Neural crest cell (in vitro differentiated cells): ENCODE data around the gene TNFSF12. TPM values are rescaled to one million over a fixed set of nuclear protein-coding genes. Genes with fewer than 3 reads are reported as not detected.

Experiments
- DNase-seq: peaks from one replicate; pipeline ENCODE4 v3.0.0; 2021; ENCODE audit warnings: low read depth, mixed read lengths, low spot score
- H3K27ac Mint-ChIP-seq: one replicate; pipeline ENCODE4 v1.8.0; 2021; ENCODE audit warnings: mild to moderate bottlenecking, mixed read lengths; ENCODE audit not compliant: unreplicated experiment
- H3K27me3 Mint-ChIP-seq: 2 replicates; pipeline ENCODE4 v1.8.0; 2021; ENCODE audit warnings: low read depth, mild to moderate bottlenecking, mixed read lengths
- H3K36me3 Mint-ChIP-seq: 2 replicates; pipeline ENCODE4 v1.8.0; 2021; ENCODE audit warnings: low read depth, mild to moderate bottlenecking, mixed read lengths
- H3K4me1 Mint-ChIP-seq: 2 replicates; pipeline ENCODE4 v1.8.0; 2021; ENCODE audit warnings: mixed read lengths
- H3K4me3 Mint-ChIP-seq: one replicate; pipeline ENCODE4 v1.8.0; 2021; ENCODE audit warnings: mild to moderate bottlenecking, mixed read lengths
- H3K9me3 Mint-ChIP-seq: 2 replicates; pipeline ENCODE4 v1.8.0; 2021; ENCODE audit warnings: mixed read lengths
- total RNA-seq: library from RNA; stranded (reverse); gene quantifications from 2 replicates; pipeline ENCODE4 v1.2.1, GENCODE V29; 2021
- TF ChIP-seq, protein P1 (sequence below): fragments of 200-600 bp; sonication (generic); conservative IDR thresholded peaks from 2 replicates; pipeline ENCODE4 v1.5.0; 2021; ENCODE audit warnings: antibody characterized with exemption, mild to moderate bottlenecking

The TNFSF12 gene
- total RNA-seq, 1 donor from 2014 or later, result 5.4 TPM

- Mint-ChIP-seq H3K27ac (peak overlapping the region; percentile 51), H3K36me3 (peaks cover 70% of the 10 kb centered on the region), H3K9me3 (no peaks in the 10 kb centered on the region), H3K4me1 (peaks cover 68% of the 10 kb centered on the region), H3K4me3 (peak overlapping the region; percentile 99), H3K27me3 (peaks cover 50% of the 10 kb centered on the region)
- DNase-seq, result no peak
- TF ChIP-seq, protein P1, sequence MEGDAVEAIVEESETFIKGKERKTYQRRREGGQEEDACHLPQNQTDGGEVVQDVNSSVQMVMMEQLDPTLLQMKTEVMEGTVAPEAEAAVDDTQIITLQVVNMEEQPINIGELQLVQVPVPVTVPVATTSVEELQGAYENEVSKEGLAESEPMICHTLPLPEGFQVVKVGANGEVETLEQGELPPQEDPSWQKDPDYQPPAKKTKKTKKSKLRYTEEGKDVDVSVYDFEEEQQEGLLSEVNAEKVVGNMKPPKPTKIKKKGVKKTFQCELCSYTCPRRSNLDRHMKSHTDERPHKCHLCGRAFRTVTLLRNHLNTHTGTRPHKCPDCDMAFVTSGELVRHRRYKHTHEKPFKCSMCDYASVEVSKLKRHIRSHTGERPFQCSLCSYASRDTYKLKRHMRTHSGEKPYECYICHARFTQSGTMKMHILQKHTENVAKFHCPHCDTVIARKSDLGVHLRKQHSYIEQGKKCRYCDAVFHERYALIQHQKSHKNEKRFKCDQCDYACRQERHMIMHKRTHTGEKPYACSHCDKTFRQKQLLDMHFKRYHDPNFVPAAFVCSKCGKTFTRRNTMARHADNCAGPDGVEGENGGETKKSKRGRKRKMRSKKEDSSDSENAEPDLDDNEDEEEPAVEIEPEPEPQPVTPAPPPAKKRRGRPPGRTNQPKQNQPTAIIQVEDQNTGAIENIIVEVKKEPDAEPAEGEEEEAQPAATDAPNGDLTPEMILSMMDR, result no peak
These were observed 28.7 kb downstream of the TNFSF12 start for GRCh38 chr17:7577327-7578199.

- Mint-ChIP-seq H3K27ac (peak within 1 kb of the TSS; percentile 93), H3K36me3 (peaks cover 65% of the 10 kb centered on the region), H3K4me1 (peaks cover 72% of the 10 kb centered on the region), H3K9me3 (no peaks in the 10 kb centered on the region), H3K4me3 (peak within 1 kb of the TSS; percentile 99), H3K27me3 (peaks cover 51% of the 10 kb centered on the region)
- TF ChIP-seq, protein P1, result no peak
- DNase-seq, result no peak
These were observed 30.4 kb downstream of the TNFSF12 start, which contains the start of gene CD68 for GRCh38 chr17:7579001-7579833. TSS of gene CD68 (plus strand) at chr17:7579638. CDS start at chr17:7579678, 40 bp downstream.

GRCh38 chr17:7579834-7580603 lies 31.2 kb downstream of the TNFSF12 start:
- Mint-ChIP-seq H3K36me3 (peaks cover 57% of the 10 kb centered on the region), H3K4me1 (peaks cover 72% of the 10 kb centered on the region)

DNA sequence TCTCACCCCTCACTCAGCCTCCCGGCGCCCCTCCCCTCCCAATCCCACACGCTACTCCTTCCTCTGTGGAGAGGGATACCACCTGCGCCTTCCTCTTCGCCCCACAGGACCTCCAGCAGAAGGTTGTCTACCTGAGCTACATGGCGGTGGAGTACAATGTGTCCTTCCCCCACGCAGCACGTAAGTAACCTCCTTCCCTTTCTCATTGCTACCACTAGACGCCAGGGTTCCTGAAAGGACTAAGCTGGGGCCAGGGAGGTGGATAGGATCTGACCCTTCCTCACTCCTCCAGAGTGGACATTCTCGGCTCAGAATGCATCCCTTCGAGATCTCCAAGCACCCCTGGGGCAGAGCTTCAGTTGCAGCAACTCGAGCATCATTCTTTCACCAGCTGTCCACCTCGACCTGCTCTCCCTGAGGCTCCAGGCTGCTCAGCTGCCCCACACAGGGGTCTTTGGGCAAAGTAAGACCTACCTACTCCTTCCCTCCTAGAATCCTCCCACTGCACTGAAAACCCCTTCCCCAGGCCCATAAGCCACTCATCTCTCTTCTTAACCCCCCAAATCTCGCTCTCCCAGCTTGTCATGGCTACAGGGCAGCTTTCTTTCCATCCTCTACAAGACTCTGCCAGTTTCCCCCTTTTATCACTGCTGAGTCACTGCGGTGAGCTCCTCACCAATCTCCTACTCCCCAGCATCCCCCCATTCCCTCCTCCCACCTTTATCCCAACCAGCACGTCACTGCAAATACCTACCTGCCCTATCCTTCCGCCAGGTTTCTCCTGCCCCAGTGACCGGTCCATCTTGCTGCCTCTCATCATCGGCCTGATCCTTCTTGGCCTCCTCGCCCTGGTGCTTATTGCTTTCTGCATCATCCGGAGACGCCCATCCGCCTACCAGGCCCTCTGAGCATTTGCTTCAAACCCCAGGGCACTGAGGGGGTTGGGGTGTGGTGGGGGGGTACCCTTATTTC lies 32.0 kb downstream of the TNFSF12 start:
- Mint-ChIP-seq H3K36me3 (peaks cover 52% of the 10 kb centered on the region), H3K27me3 (peaks cover 43% of the 10 kb centered on the region), H3K4me3 (peak overlapping the region; percentile 84), H3K9me3 (no peaks in the 10 kb centered on the region), H3K27ac (peak overlapping the region; percentile 90), H3K4me1 (peaks cover 67% of the 10 kb centered on the region)
- no peak for DNase-seq
- TF ChIP-seq, protein P1, result no peak

More at GRCh38 chr17:7579834-7580603, 31.2 kb downstream of the TNFSF12 start:
- TF ChIP-seq, protein P1, result no peak
- Mint-ChIP-seq H3K9me3 (no peaks in the 10 kb centered on the region), H3K27me3 (peaks cover 46% of the 10 kb centered on the region), H3K27ac (peak overlapping the region; percentile 2), H3K4me3 (peak overlapping the region; percentile 84)
- DNase-seq, result no peak
